IMR-90 (cell line): ENCODE measurements around the gene C10orf90. TPM values are rescaled to one million over a fixed set of nuclear protein-coding genes. Genes with fewer than 3 reads are reported as not detected.

Source experiments
- ATAC-seq: fragments of 200-7000 bp; cut with Tn5 transposase; 2 replicates; pipeline ENCODE4 v1.9.1; 2020; ENCODE audit warnings: low read depth, mild to moderate bottlenecking, moderate library complexity
- BruUV-seq: library from RNA; stranded (reverse); fragments of 400-500 nt; replicated peaks from 2 replicates; lab custom pipeline; 2021; lab: Mats Ljungman, UMichigan
- CTCF ChIA-PET: fragments of 300-600 bp; formaldehyde crosslinking; extraction: SDS; loops from one replicate; lab custom pipeline; 2021; ENCODE audit warnings: antibody characterized with exemption; lab: Yijun Ruan, JAX
- POLR2A ChIA-PET: fragments of 300-600 bp; sonication (Branson Sonifier 250); formaldehyde crosslinking; loops from one replicate; lab custom pipeline; 2022; ENCODE audit warnings: antibody characterized with exemption; ENCODE audit not compliant: unreplicated experiment; lab: Charles Lee
- DNase-seq: peaks from one replicate; pipeline ENCODE4 v3.0.0; 2013
- H2AFZ ChIP-seq: replicated peaks from 2 replicates; pipeline ENCODE3; 2013; ENCODE audit warnings: low read length, mild to moderate bottlenecking; ENCODE audit not compliant: poor library complexity
- H2AK5ac ChIP-seq: 2 replicates; pipeline ENCODE4 v1.6.1; 2013; ENCODE audit warnings: low read depth, low read length, inconsistent platforms
- H2AK9ac ChIP-seq: replicated peaks from 2 replicates; pipeline ENCODE3; 2013; ENCODE audit warnings: mild to moderate bottlenecking, low read depth, low read length, moderate library complexity; ENCODE audit not compliant: poor library complexity
- H2BK120ac ChIP-seq: 2 replicates; pipeline ENCODE4 v1.6.1; 2013; ENCODE audit warnings: low read depth, low read length, inconsistent platforms
- H2BK15ac ChIP-seq: 3 replicates; pipeline ENCODE4 v1.6.1; 2013; ENCODE audit warnings: low read depth, low read length, inconsistent platforms
- H2BK20ac ChIP-seq: 2 replicates; pipeline ENCODE4 v1.6.1; 2013; ENCODE audit warnings: low read depth, mild to moderate bottlenecking, inconsistent platforms, low read length, moderate library complexity
- H2BK5ac ChIP-seq: 2 replicates; pipeline ENCODE4 v1.6.1; 2013; ENCODE audit warnings: mild to moderate bottlenecking, low read depth, low read length, inconsistent platforms; ENCODE audit not compliant: poor library complexity, severe bottlenecking
- H3K14ac ChIP-seq: replicated peaks from 2 replicates; pipeline ENCODE4 v1.6.1; 2013; ENCODE audit warnings: low read depth, low read length, inconsistent platforms
- H3K18ac ChIP-seq: 2 replicates; pipeline ENCODE4 v1.6.1; 2013; ENCODE audit warnings: low read depth, low read length, control low read depth
- H3K23ac ChIP-seq: 2 replicates; pipeline ENCODE4 v1.6.1; 2013; ENCODE audit warnings: low read depth, low read length, inconsistent platforms
- H3K27ac ChIP-seq: 2 replicates; pipeline ENCODE4 v1.5.1; 2013; ENCODE audit warnings: mild to moderate bottlenecking, control low read depth, low read length; ENCODE audit not compliant: insufficient read depth
- H3K27me3 ChIP-seq: 2 replicates; pipeline ENCODE4 v1.6.1; 2013; ENCODE audit warnings: low read length; ENCODE audit not compliant: control insufficient read depth, insufficient read depth
- H3K36me3 ChIP-seq: 2 replicates; pipeline ENCODE4 v1.6.1; 2013; ENCODE audit warnings: low read length, mixed read lengths; ENCODE audit not compliant: control insufficient read depth, insufficient read depth
- H3K4ac ChIP-seq: 2 replicates; pipeline ENCODE4 v1.6.1; 2013; ENCODE audit warnings: low read depth, low read length, inconsistent platforms
- H3K4me1 ChIP-seq: 2 replicates; pipeline ENCODE4 v1.6.1; 2013; ENCODE audit warnings: low read length, mixed read lengths; ENCODE audit not compliant: control insufficient read depth, insufficient read depth
- H3K4me2 ChIP-seq: 2 replicates; pipeline ENCODE4 v1.6.1; 2013; ENCODE audit warnings: low read depth, mild to moderate bottlenecking, control low read depth, low read length, moderate library complexity
- H3K4me3 ChIP-seq: 2 replicates; pipeline ENCODE4 v1.5.1; 2013; ENCODE audit warnings: low read depth, mild to moderate bottlenecking, control low read depth, low read length, moderate library complexity; ENCODE audit not compliant: insufficient read depth
- H3K56ac ChIP-seq: 2 replicates; pipeline ENCODE4 v1.6.1; 2013; ENCODE audit warnings: low read length, inconsistent platforms; ENCODE audit not compliant: insufficient read depth; ENCODE audit errors: extremely low read depth
- H3K79me1 ChIP-seq, 2 experiments: 2 replicates each; pipeline ENCODE4 v1.6.1; 2013; ENCODE audit warnings: low read length in 2 of 2, inconsistent platforms in 1 of 2, low read depth in 1 of 2
- H3K9ac ChIP-seq: 2 replicates; pipeline ENCODE4 v1.6.1; 2013; ENCODE audit warnings: low read depth, low read length, control low read depth
- H3K9me1 ChIP-seq: 2 replicates; pipeline ENCODE4 v1.6.1; 2013; ENCODE audit warnings: low read length, inconsistent platforms; ENCODE audit not compliant: insufficient read depth
- H3K9me3 ChIP-seq: 2 replicates; pipeline ENCODE4 v1.6.1; 2013; ENCODE audit warnings: low read length; ENCODE audit not compliant: control insufficient read depth, insufficient read depth
- H4K20me1 ChIP-seq: 2 replicates; pipeline ENCODE4 v1.6.1; 2013; ENCODE audit warnings: low read length, inconsistent platforms; ENCODE audit not compliant: insufficient read depth
- H4K5ac ChIP-seq: 2 replicates; pipeline ENCODE4 v1.6.1; 2013; ENCODE audit warnings: mild to moderate bottlenecking, low read depth, low read length, control low read depth
- H4K8ac ChIP-seq, 2 experiments: 2 replicates each; pipeline ENCODE4 v1.6.1; 2013; ENCODE audit warnings: low read depth in 2 of 2, low read length in 2 of 2, control low read depth in 1 of 2, inconsistent platforms in 1 of 2
- H4K91ac ChIP-seq: 2 replicates; pipeline ENCODE4 v1.6.1; 2013; ENCODE audit warnings: low read depth, low read length, inconsistent platforms; ENCODE audit not compliant: insufficient read depth
- NFE2L2 ChIP-seq: fragments of 150-350 bp; IDR thresholded peaks from 2 replicates; pipeline ENCODE4 v1.6.1; 2016; ENCODE audit warnings: low read depth, mild to moderate bottlenecking, low read length
- WGBS, 2 experiments: methylation state at CpG; one replicate each; pipeline versions ENCODE4 v1.1.5 to v1.1.7; 2013; ENCODE audit warnings: missing lambda C conversion rate in 2 of 2; ENCODE audit not compliant: insufficient read length in 1 of 2; ENCODE audit errors: extremely low coverage in 2 of 2; 5-methylcytosine and 5-hydroxymethylcytosine counted together
- dilution Hi-C: fragments of 300-500 bp; cut with HindIII; formaldehyde crosslinking; loops from one replicate; pipeline ENCODE4 v1.14.3; 2018; ENCODE audit warnings: low sequenced_read_pairs; ENCODE audit not compliant: unreplicated experiment
- in situ Hi-C: fragments of 300-500 bp; cut with MboI; formaldehyde crosslinking; loops from 3 replicates; pipeline ENCODE4 v1.14.3; 2019; ENCODE audit warnings: low sequenced_read_pairs, inconsistent platforms, mixed read lengths
- intact Hi-C: fragments of 100-400 bp; cut with micrococcal nuclease; formaldehyde crosslinking; loops from 2 replicates; pipeline ENCODE4 v1.10.0; 2022
- polyA plus RNA-seq, 3 experiments: library from polyadenylated mRNA; depleted of rRNA; stranded (reverse); fragments of >200 nt; gene quantifications; 2 replicates each; pipeline ENCODE4 v1.2.3, GENCODE V29; 2012; ENCODE audit warnings: low replicate concordance in 1 of 3
- total RNA-seq: library from RNA; depleted of rRNA; stranded (reverse); fragments of >200 nt; gene quantifications from 2 replicates; pipeline ENCODE4 v1.2.3, GENCODE V29; 2012

Gene C10orf90
- total and polyA plus RNA-seq, 2 of the 4 experiments (the other 2 are of a cell fraction), result 0.05 to 0.18 TPM

GRCh38 chr10:126659750-126660149 is 10.7 kb downstream of the C10orf90 start:
- H3K9me3 ChIP-seq, result peaks cover 2% of the 10 kb centered on the region; the same call in 1 of the 2 replicates
- no peak overlapping the region for H3K4me3 ChIP-seq
- no TSS peak for BruUV-seq
- WGBS, 2 experiments, result 7% methylated on average over 2 of the region's 4 CpGs; no CpG with 5 or more reads in 1 of the 2 experiments
- in situ Hi-C loops (no loop called here), dilution Hi-C loops (no loop called here), intact Hi-C loops (no loop called here)
- CTCF ChIA-PET, result no interaction called here
- no peak overlapping the region for H2AFZ ChIP-seq
- no peak overlapping the region for H2BK5ac ChIP-seq
- ATAC-seq, result no peak
- H3K4me1 ChIP-seq, result no peaks in the 10 kb centered on the region
- H3K56ac ChIP-seq, result no peak overlapping the region
- no peak overlapping the region for H2BK20ac ChIP-seq
- H4K91ac ChIP-seq, result no peak overlapping the region
- H3K36me3 ChIP-seq, result no peaks in the 10 kb centered on the region
- DNase-seq, result no peak
- no peak overlapping the region for H3K14ac ChIP-seq
- no peaks in the 10 kb centered on the region for H3K27me3 ChIP-seq
- no peak overlapping the region for H3K4me2 ChIP-seq
- no peaks in the 10 kb centered on the region for H3K9me1 ChIP-seq
- no peak overlapping the region for H2BK15ac ChIP-seq
- H2AK9ac ChIP-seq, result no peak overlapping the region
- H2BK120ac ChIP-seq, result no peak overlapping the region
- no peak overlapping the region for H4K5ac ChIP-seq
- no peak overlapping the region for H3K18ac ChIP-seq
- no peaks in the 10 kb centered on the region for H3K79me1 ChIP-seq
- no peaks in the 10 kb centered on the region for H4K20me1 ChIP-seq
- H3K9ac ChIP-seq, result no peak overlapping the region
- H3K23ac ChIP-seq, result no peak overlapping the region
- H3K4ac ChIP-seq, result no peak overlapping the region
- no peak overlapping the region for H4K8ac ChIP-seq
- no peak for TF ChIP-seq NFE2L2
- POLR2A ChIA-PET, result no interaction called here
- H3K27ac ChIP-seq, result no peak overlapping the region
- H2AK5ac ChIP-seq, result no peak overlapping the region
